Gastrocnemius medialis (tissue), 4 donors: ENCODE data around the gene SLC18A3. TPM values are rescaled to one million over a fixed set of nuclear protein-coding genes. Genes with fewer than 3 reads are reported as not detected.

Experiments used
- ATAC-seq, 2 donors: fragments of 150-250 bp; one replicate each; pipeline ENCODE4 v1.9.1; 2016
- DNase-seq, 2 donors: peaks; one replicate each; pipeline ENCODE4 v3.0.0-alpha.2; 2019
- H3K27ac ChIP-seq, 4 donors: fragments of 200-600 bp; sonication (generic); 1 replicate in 1 of 4; 2 replicates in 3 of 4; pipeline ENCODE4 v1.5.1; 2016 to 2018; ENCODE audit warnings: mild to moderate bottlenecking in 2 of 4, moderate library complexity in 1 of 4
- H3K27me3 ChIP-seq, 3 donors: fragments of 200-600 bp; sonication (generic) in 2 of 3; 1 replicate in 1 of 3; 2 replicates in 2 of 3; pipeline versions ENCODE4 v1.5.1 to v1.6.0; 2016 to 2019; ENCODE audit warnings: mild to moderate bottlenecking in 1 of 3, moderate library complexity in 1 of 3
- H3K36me3 ChIP-seq, 2 donors: fragments of 200-600 bp; sonication (generic) in 1 of 2; one replicate each; pipeline ENCODE4 v1.5.1; 2017 to 2018
- H3K4me1 ChIP-seq, 2 donors: fragments of 200-600 bp; sonication (generic) in 1 of 2; one replicate each; pipeline ENCODE4 v1.5.1; 2016 to 2017; ENCODE audit warnings: mild to moderate bottlenecking in 2 of 2
- H3K4me3 ChIP-seq, 4 donors: fragments of 200-600 bp; sonication (generic) in 3 of 4; 1 replicate in 1 of 4; 2 replicates in 3 of 4; pipeline ENCODE4 v1.5.1; 2016 to 2019; ENCODE audit warnings: mild to moderate bottlenecking in 2 of 4
- H3K9me3 ChIP-seq, 3 donors: fragments of 200-600 bp; sonication (generic) in 2 of 3; 1 replicate in 1 of 3; 2 replicates in 2 of 3; pipeline ENCODE4 v1.5.1; 2016 to 2019
- POLR2A ChIP-seq, 2 donors: fragments of 450-650 bp; IDR thresholded peaks; one replicate each; pipeline ENCODE4 v1.6.1; 2017; ENCODE audit warnings: antibody characterized with exemption in 2 of 2, mild to moderate bottlenecking in 2 of 2, moderate library complexity in 2 of 2
- in situ Hi-C, 4 donors: fragments of 200-750 bp; cut with MboI; loops; one replicate each; pipeline versions ENCODE4 v1.15.0 to v1.8.0; 2017; ENCODE audit warnings: low sequenced_read_pairs in 4 of 4
- intact Hi-C: fragments of 100-400 bp; cut with DNase I; formaldehyde crosslinking; loops from one replicate; pipeline ENCODE4 v1.15.1; 2023; ENCODE audit warnings: low total_unique reads
- total RNA-seq, 4 donors: library from RNA; depleted of rRNA; stranded (reverse); fragments of >200 nt; gene quantifications; one replicate each; pipeline versions ENCODE4 v1.1.0 to v1.2.3, GENCODE V29; 2016
- TF ChIP-seq, protein P1 (sequence below), 5 experiments: fragments of 450-650 bp in 3 of 5; fragments of 200-600 bp in 2 of 5; sonication (generic) in 2 of 5; IDR thresholded peaks in 4 of 5; conservative IDR thresholded peaks in 1 of 5; 1 replicate in 4 of 5; 2 replicates in 1 of 5; pipeline ENCODE4 v1.5.1; 2016 to 2019; ENCODE audit warnings: antibody characterized with exemption in 5 of 5, mild to moderate bottlenecking in 3 of 5, moderate library complexity in 3 of 5

Gene SLC18A3
- total RNA-seq, 4 donors from 2014 or later: not detected

DNA sequence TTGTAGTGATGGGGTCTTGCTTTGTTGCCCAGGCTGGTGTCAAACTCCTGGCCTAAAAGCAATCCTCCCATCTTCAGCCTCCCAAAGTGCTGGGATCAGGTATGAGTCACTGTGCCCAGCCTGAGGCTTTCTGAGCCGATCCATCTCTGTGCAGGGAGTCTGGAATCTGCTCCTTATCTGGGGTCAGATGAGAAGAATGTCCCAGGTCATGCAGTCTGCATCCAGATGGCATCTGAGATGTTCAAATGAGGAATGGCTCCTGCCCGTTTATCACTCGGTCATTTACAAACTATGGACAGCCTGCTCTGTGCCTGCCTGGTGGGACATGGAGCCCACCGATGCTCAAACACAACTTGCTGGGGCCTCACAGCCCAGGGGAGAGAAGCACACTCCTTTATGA is 11.1 kb upstream of the SLC18A3 start:
- intact Hi-C loops: no loop called here
- DNase-seq (no peak), ATAC-seq (no peak)
- Histone ChIP-seq H3K36me3 (no peaks in the 10 kb centered on the region), H3K27me3 (peaks cover 0 to 4% (median 2%) of the 10 kb centered on the region in 3 donors), H3K27ac (no peak overlapping the region), H3K4me1 (no peaks in the 10 kb centered on the region), H3K9me3 (no peaks in the 10 kb centered on the region), H3K4me3 (no peak overlapping the region)
- in situ Hi-C loops: no loop called here
- TF ChIP-seq POLR2A (IDR thresholded peaks at IDR 0.05): no peak
- TF ChIP-seq, protein P1, sequence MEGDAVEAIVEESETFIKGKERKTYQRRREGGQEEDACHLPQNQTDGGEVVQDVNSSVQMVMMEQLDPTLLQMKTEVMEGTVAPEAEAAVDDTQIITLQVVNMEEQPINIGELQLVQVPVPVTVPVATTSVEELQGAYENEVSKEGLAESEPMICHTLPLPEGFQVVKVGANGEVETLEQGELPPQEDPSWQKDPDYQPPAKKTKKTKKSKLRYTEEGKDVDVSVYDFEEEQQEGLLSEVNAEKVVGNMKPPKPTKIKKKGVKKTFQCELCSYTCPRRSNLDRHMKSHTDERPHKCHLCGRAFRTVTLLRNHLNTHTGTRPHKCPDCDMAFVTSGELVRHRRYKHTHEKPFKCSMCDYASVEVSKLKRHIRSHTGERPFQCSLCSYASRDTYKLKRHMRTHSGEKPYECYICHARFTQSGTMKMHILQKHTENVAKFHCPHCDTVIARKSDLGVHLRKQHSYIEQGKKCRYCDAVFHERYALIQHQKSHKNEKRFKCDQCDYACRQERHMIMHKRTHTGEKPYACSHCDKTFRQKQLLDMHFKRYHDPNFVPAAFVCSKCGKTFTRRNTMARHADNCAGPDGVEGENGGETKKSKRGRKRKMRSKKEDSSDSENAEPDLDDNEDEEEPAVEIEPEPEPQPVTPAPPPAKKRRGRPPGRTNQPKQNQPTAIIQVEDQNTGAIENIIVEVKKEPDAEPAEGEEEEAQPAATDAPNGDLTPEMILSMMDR (IDR thresholded peaks at IDR 0.05 in 4 of 5, conservative IDR thresholded peaks at IDR 0.05 in 1 of 5): no peak

DNA sequence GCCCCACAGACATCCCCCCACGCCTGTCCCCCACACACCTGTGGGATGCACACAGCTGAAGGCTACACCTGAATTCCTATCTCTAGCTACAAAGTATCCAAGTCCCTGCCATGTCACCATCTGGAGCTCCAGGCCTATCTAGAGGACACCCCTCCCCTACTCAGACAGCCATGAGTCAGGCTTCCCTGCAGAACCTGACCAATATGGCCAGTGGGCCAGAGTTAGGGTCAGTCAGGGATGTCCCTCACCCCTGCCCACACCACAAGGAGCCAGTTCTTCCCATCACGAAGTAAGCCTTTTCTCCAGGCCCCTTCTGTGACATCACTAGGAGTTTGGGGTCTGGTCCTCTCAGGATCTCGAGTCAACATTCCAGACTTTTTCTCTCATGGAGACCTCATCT is 10.6 kb upstream of the SLC18A3 start:
- DNase-seq (no peak), ATAC-seq (no peak)
- Histone ChIP-seq H3K27me3 (peaks cover 0 to 8% (median 2%) of the 10 kb centered on the region in 3 donors), H3K4me3 (no peak overlapping the region), H3K9me3 (no peaks in the 10 kb centered on the region), H3K36me3 (no peaks in the 10 kb centered on the region), H3K27ac (no peak overlapping the region), H3K4me1 (no peaks in the 10 kb centered on the region)
- in situ Hi-C loops (no loop called here), intact Hi-C loops (no loop called here)
- no peak for TF ChIP-seq POLR2A (IDR thresholded peaks at IDR 0.05)
- TF ChIP-seq, protein P1 (IDR thresholded peaks at IDR 0.05 in 4 of 5, conservative IDR thresholded peaks at IDR 0.05 in 1 of 5): no peak

DNA sequence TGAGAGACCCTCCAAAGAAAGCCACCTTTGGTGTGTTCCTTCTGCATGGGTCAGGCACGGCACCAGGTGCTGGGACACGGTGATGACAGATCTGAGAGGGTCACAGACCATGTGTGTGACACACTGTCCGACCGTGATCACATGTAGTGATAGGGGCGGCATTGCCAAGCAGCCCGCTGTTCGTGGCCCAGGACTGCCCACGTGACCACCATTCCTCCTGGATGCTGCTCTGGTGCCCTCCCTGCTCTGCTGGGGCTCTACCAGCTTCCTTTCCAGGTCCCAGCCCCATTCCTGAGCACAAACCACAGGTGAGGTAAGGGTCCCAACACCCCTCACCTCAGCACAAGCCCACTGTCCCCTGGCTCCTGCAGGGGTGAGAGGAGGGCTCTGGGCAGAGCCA is 10.1 kb upstream of the SLC18A3 start:
- Histone ChIP-seq H3K27ac (no peak overlapping the region), H3K27me3 (peaks cover 0 to 8% (median 6%) of the 10 kb centered on the region in 3 donors), H3K36me3 (no peaks in the 10 kb centered on the region), H3K4me3 (no peak overlapping the region), H3K4me1 (no peaks in the 10 kb centered on the region), H3K9me3 (no peaks in the 10 kb centered on the region)
- in situ Hi-C loops (no loop called here), intact Hi-C loops (no loop called here)
- no peak for ATAC-seq
- TF ChIP-seq, protein P1 (IDR thresholded peaks at IDR 0.05 in 4 of 5, conservative IDR thresholded peaks at IDR 0.05 in 1 of 5): no peak
- no peak for TF ChIP-seq POLR2A (IDR thresholded peaks at IDR 0.05)
- no peak for DNase-seq

DNA sequence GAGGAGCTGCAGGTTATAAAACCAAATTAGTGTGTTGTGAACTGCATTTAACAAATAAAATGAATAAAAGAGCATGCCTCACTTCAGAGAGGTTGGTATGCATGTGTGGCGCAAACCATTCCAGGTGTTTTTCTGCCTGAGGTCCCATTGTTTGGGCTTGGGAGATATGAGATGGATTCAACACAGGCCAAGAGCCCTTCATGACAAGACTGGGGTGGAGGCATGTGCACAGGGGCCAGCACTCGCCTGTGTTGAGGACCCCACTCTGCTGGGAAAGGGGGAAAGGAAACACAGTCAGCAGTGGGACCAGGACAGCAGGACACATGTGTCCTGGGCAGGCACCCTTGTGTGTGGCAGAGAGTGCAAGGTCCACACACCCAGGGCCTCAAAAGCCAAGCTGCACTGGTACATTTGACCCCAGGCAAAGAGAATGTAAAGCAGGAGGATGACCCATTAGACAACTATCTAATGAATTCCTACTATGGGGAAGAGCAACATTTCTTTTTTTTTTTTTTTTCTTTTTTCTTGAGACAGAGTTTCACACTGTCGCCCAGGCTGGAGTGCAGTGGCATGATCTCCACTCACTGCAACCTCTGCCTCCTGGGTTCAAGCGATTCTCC is 9.2 kb upstream of the SLC18A3 start:
- H3K4me3 ChIP-seq: no peak overlapping the region
- H3K4me1 ChIP-seq: no peaks in the 10 kb centered on the region
- ATAC-seq: no peak
- DNase-seq: no peak
- intact Hi-C loops: no loop called here
- H3K27me3 ChIP-seq: peaks cover 0 to 8% (median 6%) of the 10 kb centered on the region in 3 donors
- H3K9me3 ChIP-seq: no peaks in the 10 kb centered on the region
- TF ChIP-seq POLR2A (IDR thresholded peaks at IDR 0.05): no peak
- TF ChIP-seq, protein P1 (IDR thresholded peaks at IDR 0.05 in 4 of 5, conservative IDR thresholded peaks at IDR 0.05 in 1 of 5): no peak
- no peaks in the 10 kb centered on the region for H3K36me3 ChIP-seq
- H3K27ac ChIP-seq: no peak overlapping the region
- in situ Hi-C loops: no loop called here

DNA sequence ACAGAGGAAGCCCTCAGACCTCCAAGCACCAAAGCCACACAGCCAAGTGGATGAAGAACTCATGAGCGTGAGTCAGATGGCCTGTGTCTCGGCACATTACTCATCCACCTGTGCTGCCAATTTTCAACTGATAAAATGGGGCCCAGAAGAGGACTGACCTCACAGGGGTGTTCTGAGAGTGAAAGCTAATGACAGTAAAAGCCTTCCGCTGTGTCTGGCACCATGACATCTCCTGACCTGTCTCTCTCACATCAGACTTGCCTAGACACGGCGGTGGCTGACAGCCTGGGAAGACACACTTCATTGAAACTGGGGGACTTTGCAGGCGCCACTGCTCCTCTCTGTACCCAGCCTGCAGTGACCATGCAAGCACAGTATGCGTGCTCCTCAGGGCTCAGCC is 8.3 kb upstream of the SLC18A3 start:
- in situ Hi-C loops: no loop called here

More for the DNA sequence above, 8.3 kb upstream of the SLC18A3 start:
- Histone ChIP-seq H3K9me3 (no peaks in the 10 kb centered on the region), H3K4me1 (no peaks in the 10 kb centered on the region), H3K36me3 (no peaks in the 10 kb centered on the region), H3K4me3 (no peak overlapping the region), H3K27ac (no peak overlapping the region), H3K27me3 (peaks cover 0 to 10% (median 8%) of the 10 kb centered on the region in 3 donors)
- ATAC-seq: no peak
- no peak for TF ChIP-seq POLR2A (IDR thresholded peaks at IDR 0.05)
- TF ChIP-seq, protein P1 (IDR thresholded peaks at IDR 0.05 in 4 of 5, conservative IDR thresholded peaks at IDR 0.05 in 1 of 5): no peak
- intact Hi-C loops: no loop called here
- no peak for DNase-seq
